NCI-H526 treated with DMSO at 0.1 percent for 48 hours (cell line): ENCODE results near the gene SNAI3.

Source experiments
- DNase-seq: peaks from one replicate; lab custom pipeline; 2025; lab: John Stamatoyannopoulos, UW

Gene SNAI3

GRCh38 chr16:88634141-88634993 is 51.9 kb downstream of the SNAI3 start:
- no peak for DNase-seq

DNA sequence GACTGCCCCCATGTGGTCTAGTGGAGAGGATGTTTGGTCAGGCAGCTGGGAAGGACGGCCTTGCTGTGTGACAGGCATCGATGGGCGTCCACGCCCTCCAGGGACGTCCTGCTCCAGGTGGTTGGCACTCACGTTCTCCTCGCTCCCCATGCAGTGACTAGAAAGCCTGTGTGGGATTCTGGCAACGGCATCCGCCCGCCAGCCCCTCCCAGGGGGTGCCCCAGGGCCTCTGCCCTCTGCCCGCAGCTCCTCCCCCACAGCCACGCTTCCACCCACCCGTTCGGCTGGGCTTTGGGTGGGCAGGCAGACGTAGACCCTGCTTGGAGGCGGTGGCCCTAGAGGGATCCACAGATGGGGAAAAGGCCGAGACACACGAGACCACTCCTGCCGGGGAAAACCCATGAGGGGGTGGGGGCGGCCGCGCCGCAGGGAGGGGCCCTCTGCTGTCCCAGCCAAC is 52.6 kb downstream of the SNAI3 start:
- no peak for DNase-seq

GRCh38 chr16:88632587-88632930 is 53.7 kb downstream of the SNAI3 start:
- DNase-seq: no peak

DNA sequence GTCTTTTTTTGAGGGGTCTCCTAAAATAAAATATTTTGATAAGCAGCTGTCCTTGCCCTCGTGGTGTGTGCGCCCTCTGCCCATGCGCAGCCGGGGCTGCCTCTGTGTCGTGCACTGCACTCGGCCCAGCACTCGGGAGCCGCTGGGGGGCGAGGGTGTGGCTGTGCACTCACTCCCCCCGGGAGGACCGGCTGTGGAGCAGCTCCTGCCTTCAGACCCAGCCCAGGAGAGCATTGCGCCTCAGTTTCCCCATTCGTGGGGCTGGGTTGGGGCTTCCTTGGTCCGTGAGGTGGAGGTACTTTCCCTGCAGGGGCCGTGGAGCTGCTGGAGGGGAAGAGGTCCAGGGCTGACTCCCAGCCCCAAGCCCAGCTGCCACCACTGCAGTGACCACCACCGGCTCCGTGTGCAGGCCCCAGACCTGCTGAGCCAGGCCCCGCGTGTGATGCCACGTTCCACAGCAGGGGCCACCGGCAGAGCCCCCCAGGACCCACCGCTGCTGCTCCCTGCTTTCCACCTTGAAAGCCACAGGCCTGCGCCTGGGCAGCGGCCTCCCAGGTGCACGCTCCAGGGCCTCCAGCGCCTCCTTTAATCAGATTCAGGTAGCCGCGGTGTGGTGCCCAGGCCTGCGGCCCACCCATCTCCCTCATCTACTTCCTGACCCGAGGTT is 54.3 kb downstream of the SNAI3 start:
- DNase-seq: no peak

GRCh38 chr16:88631384-88631783 is 54.9 kb downstream of the SNAI3 start:
- no peak for DNase-seq

GRCh38 chr16:88630941-88631340 is 55.4 kb downstream of the SNAI3 start:
- DNase-seq: no peak

DNA sequence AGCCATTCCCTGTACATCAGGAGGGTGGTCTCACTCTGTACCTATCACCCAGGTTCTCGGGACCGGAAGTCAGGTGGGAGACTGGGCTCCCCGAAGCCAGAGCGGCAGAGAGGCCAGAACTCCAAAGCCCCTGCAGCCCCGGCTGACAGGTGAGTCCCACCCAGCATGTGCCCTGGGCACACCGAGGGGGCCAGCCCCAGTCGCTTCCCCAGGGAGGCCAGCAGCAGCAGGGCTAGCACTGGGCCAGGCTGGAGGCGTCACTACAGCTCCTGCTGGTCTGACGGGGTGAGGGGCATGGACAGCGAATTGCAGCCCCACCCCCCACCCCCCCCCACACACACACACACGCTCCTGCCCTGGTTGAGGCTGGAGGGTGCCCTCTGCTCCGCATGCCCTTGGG is 55.9 kb downstream of the SNAI3 start:
- DNase-seq: no peak

GRCh38 chr16:88629835-88630234 is 56.5 kb downstream of the SNAI3 start:
- no peak for DNase-seq

DNA sequence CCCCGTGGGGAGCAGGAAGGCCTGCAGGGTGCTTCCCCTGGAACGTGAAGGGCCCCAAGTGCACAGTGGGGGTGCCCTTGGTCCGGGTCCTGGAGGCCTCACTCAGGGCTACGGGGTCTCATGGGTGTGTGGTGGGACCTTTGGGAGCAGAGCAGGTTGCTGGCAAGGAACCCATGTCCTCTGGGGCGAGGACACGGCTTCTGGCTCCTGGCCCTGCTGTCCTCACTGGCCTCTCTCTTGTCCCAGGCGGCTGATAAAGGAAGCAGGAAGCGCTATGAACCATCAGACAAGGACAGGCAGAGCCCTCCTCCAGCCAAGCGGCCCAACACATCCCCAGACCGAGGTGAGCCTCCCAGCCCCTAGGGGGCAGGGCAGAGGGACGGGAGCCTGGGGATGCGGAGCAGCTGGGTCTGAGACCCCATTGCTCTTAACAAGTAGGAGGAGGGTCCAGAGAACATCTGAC is 57.8 kb downstream of the SNAI3 start:
- DNase-seq: no peak
